HG03139 (cell line): ENCODE data around the gene RPS6KA5.
"Not testable (repeated sequence)": the region's sequence is repeated elsewhere in the genome, so short reads cannot be mapped to it uniquely, and the experiment has no call there.

Experiments used
- ATAC-seq: cut with Tn5 transposase; IDR thresholded peaks from one replicate; pipeline ENCODE4 v1.9.1; 2021; ENCODE audit not compliant: unreplicated experiment

The RPS6KA5 gene

DNA sequence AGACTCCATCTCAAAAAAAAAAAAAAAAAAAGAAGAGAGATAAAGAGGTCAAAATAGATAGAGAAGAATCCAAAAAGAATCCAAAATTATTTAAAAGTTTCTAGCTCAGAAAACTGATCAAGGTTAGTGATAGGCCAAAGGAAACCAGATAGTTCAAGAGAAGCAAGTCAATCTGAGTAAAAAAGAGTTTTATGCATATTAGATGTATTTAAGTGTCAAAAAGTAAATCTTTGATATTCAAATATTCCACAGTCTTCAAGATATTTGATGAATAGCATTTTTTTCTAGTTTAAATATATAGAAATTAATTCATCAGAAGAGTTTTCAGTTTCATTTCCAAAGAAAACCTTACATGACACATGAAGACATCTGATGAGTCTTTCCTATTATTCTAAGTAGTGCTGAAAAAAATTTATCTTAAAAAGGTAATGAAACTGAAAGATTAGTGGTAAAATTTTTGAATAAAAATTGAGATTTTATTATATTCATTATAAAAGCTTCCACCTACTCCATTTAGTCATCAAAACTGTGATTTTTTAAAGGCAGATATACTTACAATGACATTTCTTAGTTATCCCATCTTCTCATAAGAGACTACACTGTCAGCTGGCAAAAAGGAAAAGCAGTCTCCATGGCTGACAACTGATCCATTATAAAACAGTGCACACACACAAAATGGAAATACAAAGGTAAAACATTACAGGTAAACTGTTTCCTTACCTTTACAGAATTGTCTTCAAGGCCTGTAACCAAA is 68.6 kb downstream of the RPS6KA5 start:
- ATAC-seq, result no peak

DNA sequence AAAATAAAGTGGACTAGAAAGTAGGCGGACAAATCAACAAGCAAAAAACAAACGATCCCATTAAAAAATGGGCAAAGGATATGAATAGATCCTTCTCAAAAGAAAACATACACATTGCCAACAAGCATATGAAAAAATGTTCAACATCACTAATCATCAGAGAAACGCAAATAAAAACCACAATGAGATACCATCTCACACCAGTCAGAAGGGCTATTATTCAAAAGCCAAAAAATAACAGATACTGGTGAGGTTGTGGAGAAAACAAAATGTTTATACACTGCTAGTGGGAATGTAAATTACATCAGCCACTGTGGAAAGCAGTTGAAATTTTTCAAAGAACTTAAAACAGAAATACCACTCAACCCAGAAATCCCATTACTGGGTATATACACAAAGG is 70.3 kb downstream of the RPS6KA5 start:
- no peak for ATAC-seq

DNA sequence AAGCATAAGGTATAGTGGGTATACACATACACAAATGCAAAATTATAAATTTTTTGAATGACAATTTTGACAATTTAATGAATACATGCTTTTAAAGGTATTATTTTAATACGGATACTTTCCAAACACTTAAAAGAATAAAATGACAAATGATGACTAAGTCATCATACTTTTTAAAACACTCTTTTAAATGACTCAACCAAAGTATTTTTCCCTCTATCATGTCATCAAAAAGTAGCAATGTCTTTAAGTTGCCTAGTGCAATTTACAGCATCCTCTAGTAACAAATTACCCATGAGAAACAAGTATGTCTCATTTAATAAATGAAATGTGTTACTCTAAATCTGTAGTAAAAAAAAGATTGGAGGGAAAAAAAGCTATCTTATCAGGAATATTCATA is 73.3 kb downstream of the RPS6KA5 start:
- no peak for ATAC-seq

DNA sequence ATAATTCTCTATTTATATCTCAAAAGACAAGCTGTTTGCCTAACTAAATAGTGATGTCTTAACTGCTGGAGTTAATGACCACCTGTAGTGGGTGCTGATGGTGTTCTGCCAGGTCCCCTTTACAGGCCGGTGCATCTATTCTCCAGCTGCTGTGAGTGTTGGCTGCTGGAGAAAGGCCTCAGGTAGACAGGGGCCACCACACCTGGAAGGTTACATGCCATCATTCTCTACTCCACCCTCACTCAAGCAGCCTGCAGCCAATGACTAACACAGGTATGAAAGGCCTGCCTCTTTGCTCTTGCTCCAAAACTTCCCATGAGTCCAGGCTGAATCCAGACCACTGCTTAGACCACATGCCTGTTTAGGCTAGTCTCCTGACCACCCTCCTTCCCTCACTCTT is 73.9 kb downstream of the RPS6KA5 start:
- ATAC-seq, result no peak

DNA sequence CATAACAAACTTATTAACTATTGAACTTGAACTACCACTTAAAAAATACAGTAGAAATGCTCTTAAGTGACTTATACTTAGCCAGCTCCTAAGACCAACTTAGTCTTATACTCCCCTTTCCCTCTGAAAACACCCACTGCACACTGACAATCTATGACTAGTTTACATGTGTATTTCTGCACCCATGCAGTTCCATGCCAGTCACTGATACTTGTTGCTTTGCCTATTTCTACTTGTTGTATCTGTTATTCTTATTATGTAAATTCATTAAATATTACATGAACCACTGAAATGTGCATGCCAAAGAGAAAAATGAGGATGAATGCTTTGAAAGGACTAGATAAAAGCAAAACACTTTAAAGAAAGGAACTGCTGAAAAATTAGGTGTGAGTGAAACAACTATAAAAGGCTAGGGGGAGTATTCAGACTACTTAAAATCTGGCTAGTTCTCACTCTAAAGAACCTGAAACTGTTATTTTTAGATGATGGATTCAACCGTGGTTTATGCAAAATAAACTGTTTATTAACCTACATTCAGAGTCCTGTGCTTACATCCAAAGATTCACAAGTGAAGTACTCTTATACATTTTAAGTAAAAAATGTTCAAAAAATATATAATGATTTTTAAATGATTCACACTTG is 74.7 kb downstream of the RPS6KA5 start:
- no peak for ATAC-seq

DNA sequence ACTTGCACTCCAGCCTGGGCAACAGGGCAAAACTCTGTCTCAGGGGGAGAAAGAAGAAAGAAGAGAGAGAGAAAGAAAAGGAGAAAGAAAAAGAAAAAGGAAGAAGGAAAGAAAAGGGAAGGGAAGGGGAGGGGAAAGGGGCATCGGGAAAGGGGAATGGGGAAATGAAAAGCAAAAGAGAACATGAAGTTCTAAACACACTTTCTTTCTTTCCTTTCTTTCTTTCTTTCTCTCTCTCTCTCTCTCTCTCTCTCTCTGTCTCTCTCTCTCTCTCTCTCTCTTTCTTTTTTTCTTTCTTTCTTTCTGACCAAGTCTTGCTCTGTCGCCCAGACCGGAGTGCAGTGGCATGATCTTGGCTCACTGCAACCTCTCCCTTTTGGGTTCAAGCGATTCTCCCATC is 76.9 kb downstream of the RPS6KA5 start:
- no peak for ATAC-seq

DNA sequence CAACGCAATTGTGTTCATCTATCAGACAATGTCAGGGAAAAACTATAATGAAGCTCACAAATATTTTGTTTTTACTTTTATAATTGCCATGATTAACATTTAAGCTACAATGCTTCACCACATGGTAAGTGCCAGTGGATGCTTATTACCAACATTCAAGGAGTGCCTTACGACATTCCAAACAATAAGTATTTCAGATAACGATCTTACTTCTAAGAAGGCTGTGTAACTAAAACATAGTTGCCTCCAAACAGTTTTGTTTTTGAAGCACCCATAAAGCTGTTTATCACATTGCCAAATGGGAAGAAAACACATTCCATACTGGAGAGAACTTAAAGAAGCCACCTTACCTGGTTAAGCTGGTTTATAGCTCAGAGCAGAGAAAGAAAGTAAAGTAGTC is 78.8 kb downstream of the RPS6KA5 start:
- ATAC-seq, result no peak

DNA sequence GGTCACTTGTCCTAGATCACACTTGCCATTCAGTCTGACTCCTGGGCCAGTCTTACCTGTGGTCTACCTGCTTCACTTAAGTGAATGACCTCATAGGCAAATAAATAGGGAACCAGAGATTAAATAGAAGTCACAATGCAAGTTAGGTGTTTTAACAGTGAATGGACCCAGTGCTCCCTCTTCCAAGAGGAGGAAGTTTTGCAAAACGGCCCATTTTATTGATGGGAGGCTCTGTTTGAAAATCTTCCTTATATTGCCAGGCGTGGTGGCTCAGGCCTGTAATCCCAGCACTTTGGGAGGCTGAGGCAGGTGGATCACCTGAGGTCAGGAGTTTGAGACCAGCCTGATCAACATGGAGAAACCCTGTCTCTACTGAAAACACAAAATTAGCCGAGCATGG is 79.8 kb downstream of the RPS6KA5 start:
- not testable (repeated sequence) for ATAC-seq

DNA sequence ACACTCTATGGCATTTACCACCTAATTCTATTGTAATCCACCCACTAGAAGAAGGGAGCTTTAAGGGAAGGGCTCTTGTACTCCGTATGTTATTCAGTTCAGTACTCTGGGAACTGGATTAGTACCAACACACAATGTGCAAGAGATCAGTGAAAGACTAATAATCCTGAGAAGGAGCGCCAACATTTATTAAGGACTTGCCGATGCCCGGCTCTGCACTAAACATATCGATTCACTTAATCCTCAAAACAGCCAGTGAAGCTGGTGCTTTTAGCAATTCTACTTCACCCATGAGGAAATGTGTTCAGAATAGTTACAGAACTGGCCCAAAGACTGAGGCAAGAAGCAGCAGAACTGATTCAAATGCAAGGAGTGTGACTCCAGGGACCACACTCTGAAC is 80.9 kb downstream of the RPS6KA5 start:
- no peak for ATAC-seq

DNA sequence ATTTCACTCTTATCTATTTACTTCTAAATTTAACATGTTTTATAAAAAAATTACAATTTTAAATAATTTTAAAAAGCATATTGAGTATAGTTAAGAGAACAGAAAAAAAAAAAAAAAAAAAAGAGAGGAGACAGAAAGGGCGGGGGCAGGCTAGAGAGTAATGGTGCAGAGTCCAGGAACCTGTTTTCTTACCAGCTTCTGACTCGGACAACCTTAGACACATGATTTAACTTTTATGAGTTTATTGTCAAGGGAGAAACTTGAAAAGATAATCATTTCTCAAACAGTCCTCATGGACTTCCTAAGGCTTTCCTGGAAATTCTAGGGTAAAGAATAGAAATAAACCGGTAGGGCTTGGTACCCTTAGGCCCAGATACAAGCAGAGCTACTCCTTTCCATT is 84.3 kb downstream of the RPS6KA5 start:
- no peak for ATAC-seq

DNA sequence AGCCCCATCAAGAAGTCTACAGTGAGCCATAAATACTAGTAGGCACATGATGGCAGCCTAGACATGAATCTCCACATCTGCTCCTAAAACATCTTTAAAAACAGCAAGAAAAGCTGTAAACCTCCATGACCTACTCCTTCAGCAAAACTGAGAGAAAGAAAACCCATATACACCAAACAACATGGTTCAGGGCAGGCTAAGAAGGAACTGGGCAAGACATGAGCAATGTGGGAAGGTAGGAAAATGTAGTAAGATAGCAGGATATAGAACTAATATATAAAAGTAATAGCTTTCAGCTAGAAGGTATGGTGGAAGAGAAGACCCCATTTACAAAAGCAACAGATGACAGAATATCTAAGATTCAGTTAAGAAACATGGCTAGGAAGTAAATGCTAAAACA is 88.8 kb downstream of the RPS6KA5 start:
- no peak for ATAC-seq

DNA sequence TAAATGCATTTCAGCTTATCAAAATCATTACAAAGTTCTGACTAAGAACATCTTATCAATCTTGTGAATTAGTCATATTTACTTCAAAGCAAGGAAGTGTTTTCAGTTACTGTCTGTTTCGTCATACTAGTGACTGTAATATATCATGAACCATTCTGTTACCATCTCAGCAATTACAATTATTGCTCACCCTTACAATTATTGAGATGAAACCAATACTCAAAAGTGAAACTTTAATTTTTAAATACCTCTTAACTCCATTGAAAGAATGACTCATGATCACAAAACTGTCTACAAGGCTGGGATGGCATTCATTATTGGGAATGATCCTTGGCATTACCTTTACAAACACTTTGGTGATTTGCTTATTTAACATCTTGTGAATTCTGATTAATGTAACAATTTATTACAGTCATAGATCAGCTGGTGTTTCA is 90.3 kb downstream of the RPS6KA5 start:
- no peak for ATAC-seq

DNA sequence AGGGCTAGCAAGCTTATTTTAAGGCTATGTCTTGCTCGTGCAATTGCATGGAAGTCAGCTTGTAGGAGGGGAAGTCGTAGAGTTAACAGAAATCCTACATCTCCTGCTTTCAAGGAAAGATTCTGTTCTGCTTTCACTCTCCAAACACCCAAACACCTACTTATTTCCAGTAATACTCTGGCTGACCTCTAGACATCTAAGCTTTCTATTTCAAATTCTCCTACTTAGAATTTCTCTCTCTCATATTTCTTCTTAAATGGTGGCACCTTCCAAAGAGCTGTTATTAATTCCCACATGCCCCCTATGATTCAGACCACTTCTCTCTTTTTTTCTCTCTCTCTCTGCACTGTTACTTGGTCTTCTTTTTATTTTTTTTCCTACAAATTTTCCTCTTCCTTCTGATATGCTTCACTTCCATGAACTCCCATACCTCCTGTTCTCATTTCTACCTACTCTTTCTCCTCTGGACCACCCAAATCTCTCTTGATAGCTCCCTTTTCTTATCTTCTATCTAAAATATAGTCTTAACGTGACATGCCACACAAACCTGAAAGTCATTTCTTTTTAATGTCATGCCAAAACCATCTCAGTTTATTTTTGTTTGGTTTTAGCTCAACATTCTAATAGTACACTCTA is 90.8 kb downstream of the RPS6KA5 start:
- ATAC-seq, result no peak

DNA sequence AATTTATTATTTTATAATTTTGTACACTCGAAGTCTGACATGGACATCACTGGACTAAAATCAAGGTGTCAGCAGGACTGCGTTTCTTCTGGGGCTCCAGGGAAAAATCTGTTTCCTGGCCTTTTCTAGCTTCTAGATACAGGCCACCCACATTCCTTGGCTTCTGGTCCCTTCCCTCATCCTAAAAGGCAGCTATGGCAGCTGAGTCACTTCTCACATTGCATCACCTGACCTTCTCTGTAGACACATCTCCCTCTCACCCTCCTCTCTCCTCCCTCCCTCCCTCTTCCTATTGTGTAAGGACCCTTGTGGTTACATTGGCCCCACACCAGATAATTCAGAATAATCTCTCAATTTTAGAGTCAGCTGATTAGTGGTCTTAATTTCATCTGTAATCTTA is 92.4 kb downstream of the RPS6KA5 start:
- ATAC-seq, result no peak

DNA sequence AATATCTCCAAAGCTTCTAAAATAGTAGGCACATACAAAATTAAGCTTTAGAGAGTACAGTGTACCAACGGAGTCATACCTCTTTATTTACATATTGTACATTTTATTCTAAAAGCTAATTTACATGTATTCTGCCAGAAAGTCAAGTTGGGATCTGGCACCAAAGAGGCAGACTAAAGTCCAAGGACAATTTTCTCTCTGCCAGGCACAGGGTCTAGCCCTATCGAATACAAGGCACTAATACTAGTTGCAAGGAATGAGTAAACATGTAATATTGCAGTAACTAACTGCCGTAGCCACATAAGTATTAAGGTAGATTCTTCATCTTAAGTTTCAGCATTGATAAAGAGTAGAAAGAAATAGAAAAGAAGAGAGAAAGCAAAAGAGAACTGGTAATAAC is 93.9 kb downstream of the RPS6KA5 start:
- no peak for ATAC-seq

DNA sequence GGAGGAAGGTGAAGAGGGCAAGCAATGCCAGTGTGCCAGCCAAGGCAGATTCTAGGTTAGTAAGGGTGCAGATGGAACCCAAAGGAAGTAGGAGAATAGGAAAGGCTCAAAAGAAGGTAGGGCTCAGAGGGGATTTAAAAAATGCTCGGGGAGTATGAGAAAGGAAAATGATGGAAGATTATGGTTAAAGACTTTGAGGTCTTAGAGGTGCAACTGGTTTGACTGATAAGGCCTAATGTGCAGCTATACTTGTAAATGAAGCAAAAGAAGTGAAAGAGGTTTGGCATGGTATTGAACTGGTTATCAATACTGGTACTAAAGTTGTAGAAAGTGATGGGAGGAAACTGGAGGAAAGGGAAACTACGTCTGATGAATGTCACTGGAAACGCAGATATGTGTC is 94.7 kb downstream of the RPS6KA5 start:
- ATAC-seq, result no peak

DNA sequence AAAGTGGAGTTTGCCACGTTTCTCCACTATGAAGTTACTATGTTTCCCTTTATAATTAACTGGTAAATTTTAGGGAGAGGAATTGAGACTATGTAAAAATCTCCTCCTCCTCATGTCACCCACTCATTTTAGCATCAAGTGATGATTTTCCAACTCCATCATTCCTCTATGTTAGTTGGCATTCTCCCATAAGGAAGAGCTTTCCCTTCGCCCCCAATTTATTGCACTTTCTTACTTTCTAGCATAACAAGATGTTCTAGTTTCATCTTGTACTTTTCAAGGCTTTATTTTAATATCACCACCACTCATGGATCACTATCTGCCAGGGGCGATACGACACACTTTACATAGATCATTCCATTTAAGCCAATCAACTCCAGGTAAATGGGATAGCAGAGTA is 97.1 kb downstream of the RPS6KA5 start:
- no peak for ATAC-seq

DNA sequence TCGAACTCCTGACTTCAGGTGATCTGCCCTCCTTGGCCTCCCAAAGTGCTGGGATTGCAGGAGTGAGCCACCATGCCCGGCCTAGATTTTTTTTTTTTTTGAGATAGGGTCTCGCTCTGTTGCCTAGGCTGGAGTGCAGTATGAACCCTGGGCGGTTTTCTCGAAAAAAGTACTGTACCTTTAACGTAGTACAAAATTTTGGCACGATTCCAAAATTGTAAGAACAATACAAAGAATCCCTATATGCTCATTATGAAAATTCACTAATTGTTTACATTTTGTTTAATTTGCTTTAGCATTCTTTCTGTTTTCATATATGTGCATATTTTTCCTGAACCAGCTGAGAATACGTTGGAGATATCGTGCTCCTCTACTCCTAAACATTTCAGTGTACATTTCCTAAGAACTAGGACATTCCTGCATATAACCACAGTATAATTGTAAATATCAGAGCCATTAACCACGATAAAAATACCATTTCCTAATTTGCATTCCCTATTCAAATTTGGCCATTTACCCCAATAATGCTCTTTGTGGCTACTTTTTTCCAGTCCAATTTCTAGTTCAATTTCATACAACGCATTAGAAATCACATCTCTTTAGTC is 97.8 kb downstream of the RPS6KA5 start:
- ATAC-seq, result no peak

DNA sequence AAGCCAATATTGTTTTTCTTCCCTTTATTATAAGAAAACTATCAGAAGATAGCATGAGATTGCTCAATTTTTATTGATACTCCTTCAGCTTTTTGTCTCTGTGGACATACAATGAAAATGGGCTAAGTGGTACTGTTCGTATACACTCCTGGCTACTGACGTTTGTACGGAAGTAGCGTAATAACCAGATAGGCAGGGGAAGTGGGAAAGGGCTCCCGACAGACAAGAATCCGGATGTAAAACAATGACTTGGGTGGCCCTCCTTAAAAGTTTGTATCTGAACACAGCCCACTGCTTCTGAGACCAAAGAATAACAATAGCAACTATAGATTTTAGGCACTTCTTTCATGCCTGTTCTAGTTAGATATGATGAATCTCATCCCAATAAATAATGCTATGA is 99.6 kb downstream of the RPS6KA5 start:
- no peak for ATAC-seq

DNA sequence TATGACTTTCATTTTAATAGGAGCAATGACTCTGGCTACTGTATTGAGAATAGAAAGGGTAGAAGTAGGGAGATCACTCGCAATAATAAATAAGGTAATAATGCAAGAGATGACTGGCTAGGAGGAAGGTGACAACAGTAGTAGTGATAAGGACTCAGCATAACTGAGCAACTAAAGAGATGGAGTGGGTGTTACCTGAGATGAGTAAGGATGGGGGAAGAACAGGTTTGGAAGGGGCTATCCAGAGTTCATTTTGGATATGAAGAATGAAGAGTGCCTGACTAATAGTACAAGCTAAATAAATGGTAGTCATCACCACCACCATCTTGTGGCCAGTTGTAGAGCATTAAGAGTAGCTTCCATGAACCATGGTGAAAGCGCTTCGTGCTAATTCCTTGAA is 101.1 kb downstream of the RPS6KA5 start:
- no peak for ATAC-seq

DNA sequence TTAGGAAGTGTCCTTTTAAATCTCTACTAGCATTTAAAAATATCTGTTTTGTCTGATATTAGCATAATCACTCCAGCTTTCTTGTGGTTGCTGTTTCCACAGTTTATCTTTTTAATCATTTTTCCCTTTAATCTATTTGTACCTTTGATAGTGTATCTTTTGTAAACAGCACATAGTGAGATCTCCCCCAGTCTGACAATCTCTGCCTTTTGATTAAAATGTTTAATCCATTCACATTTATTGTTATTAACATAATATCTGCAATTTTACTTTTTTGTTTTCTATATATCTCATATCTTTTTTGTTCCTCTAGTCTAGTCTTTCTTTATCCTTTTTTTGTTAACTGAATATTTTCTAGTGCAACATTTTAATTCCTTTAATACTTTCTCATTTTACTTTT is 104.2 kb downstream of the RPS6KA5 start:
- no peak for ATAC-seq

DNA sequence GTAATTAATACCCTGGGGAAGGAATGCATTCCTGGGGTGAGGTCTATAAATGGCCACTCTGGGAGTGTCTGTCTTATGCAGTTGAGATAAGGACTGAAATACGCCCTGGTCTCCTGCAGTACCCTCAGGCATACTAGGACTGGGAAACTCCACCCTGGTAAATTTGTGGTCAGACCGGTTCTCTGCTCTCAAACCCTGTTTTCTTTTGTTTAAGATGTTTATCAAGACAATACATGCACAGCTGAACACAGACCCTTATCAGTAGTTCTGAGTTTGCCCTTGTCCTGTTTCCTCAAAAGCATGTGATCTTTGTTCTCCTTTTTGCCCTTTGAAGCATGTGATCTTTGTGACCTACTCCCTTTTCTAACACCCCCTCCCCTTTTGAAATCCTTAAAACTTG is 106.8 kb downstream of the RPS6KA5 start:
- not testable (repeated sequence) for ATAC-seq
